Activated naive CD4-positive, alpha-beta T cell treated with anti-CD3 and anti-CD28 coated beads, Interleukin-2, amount 10 ng/mL, durations not matched to agents 5 hours and 36 hours (primary cell): ENCODE measurements around the gene RAB5IF. TPM values are rescaled to one million over a fixed set of nuclear protein-coding genes. Genes with fewer than 3 reads are reported as not detected.

ENCODE experiments used
- total RNA-seq, 2 experiments: library from RNA; stranded (reverse); gene quantifications; one replicate each; pipeline ENCODE4 v1.2.3, GENCODE V29; 2021

Gene RAB5IF
- total RNA-seq: 10 to 100 TPM; 75.7 to 80.4 TPM

GRCh38 chr20:36605399-36606157 is at the start of gene RAB5IF:
RAB5IF (plus strand) TSS chr20:36605779; CDS start chr20:36605952, 173 bp downstream.

GRCh38 chr20:36573103-36573797 is 32.3 kb upstream of the RAB5IF start, which contains the start of gene TGIF2:
TGIF2 (plus strand) TSS chr20:36573597; CDS start chr20:36578775, 5,178 bp downstream.

GRCh38 chr20:36645998-36646397 is 40.4 kb downstream of the RAB5IF start, which contains the start of gene SLA2:
SLA2 (minus strand) TSS chr20:36646196; CDS start chr20:36641335, 4,861 bp downstream.

Other genes starting within 250 kb of the RAB5IF start
- gene MYL9, start 64.3 kb upstream of the RAB5IF start, total RNA-seq: under 1 TPM in 1 of 2 experiments, not detected in 1; 0.14 TPM
- gene TGIF2, start 32.2 kb upstream of the RAB5IF start, total RNA-seq: 10 to 100 TPM; 27.1 to 28.6 TPM
- gene SLA2, start 40.4 kb downstream of the RAB5IF start, total RNA-seq: 10 to 100 TPM; 65.7 to 65.9 TPM
- gene NDRG3, start 140.3 kb downstream of the RAB5IF start, total RNA-seq: 10 to 100 TPM; 31.0 to 31.3 TPM
- 10 to 100 TPM; 24.3 to 25.2 TPM for gene DSN1, start 168.0 kb downstream of the RAB5IF start, total RNA-seq